Pancreas (tissue), 10 donors: Measurements from ENCODE around the gene CLPTM1L. TPM values are rescaled to one million over a fixed set of nuclear protein-coding genes. Genes with fewer than 3 reads are reported as not detected.

Experiments
- ATAC-seq, 4 donors: fragments of 200-7000 bp; cut with Tn5 transposase; one replicate each; pipeline versions ENCODE4 v1.8.0 to v1.9.1; 2020; ENCODE audit warnings: mild to moderate bottlenecking in 4 of 4, moderate library complexity in 4 of 4
- DNase-seq, 6 donors: peaks; one replicate each; pipeline ENCODE4 v3.0.0-alpha.2; 2020
- FAIRE-seq: peaks from 2 replicates; lab custom pipeline; 2012; peaks lifted over from hg19 to GRCh38; lab: Jason Lieb, UNC
- H3K27ac ChIP-seq, 4 donors: fragments of 200-600 bp; sonication (generic); 1 replicate in 3 of 4; 2 replicates in 1 of 4; pipeline versions ENCODE4 v1.5.0 to v1.8.0; 2020
- H3K27me3 ChIP-seq, 4 donors: fragments of 200-600 bp; one replicate each; pipeline ENCODE4 v1.8.0; 2021
- H3K36me3 ChIP-seq, 3 donors: fragments of 200-600 bp; sonication (generic) in 1 of 3; one replicate each; pipeline versions ENCODE4 v1.5.0 to v1.8.0; 2020 to 2021
- H3K4me1 ChIP-seq, 3 donors: fragments of 200-600 bp; one replicate each; pipeline ENCODE4 v1.8.0; 2021
- H3K4me3 ChIP-seq, 4 donors: fragments of 200-600 bp; sonication (generic) in 2 of 4; one replicate each; pipeline versions ENCODE4 v1.5.0 to v1.8.0; 2020 to 2021
- H3K9me3 ChIP-seq, 4 donors: fragments of 200-600 bp; one replicate each; pipeline ENCODE4 v1.8.0; 2021
- WGBS, 2 donors: extraction: QIAGEN DNeasy Blood & Tissue Kit; methylation state at CpG; one replicate each; pipeline ENCODE4 v1.1.7; 2013; 5-methylcytosine and 5-hydroxymethylcytosine counted together
- intact Hi-C, 3 donors: fragments of 100-400 bp; cut with DNase I; formaldehyde crosslinking; loops; one replicate each; pipeline versions ENCODE4 v1.11.1 to v1.14.2; 2022
- polyA plus RNA-seq, 2 donors: library from polyadenylated mRNA; stranded (reverse); fragments of 200-250 nt; gene quantifications; one replicate each; pipeline ENCODE4 v1.2.3, GENCODE V29; 2013
- total RNA-seq, 6 donors: library from RNA; stranded (reverse); fragmentation: NEBNext Ultra II Directional in 4 of 6; extraction: Animal tissue kit (Norgen Biotek cat#: 25700) in 4 of 6; gene quantifications; one replicate each; pipeline versions ENCODE4 v1.2.1 to v1.2.4, GENCODE V29; 2021 to 2023
- TF ChIP-seq, protein P1 (sequence below), 4 donors: fragments of 200-600 bp; sonication (generic) in 3 of 4; IDR thresholded peaks; one replicate each; pipeline versions ENCODE4 v1.5.0 to v1.8.0; 2021; ENCODE audit warnings: antibody characterized with exemption in 4 of 4
- donor health status: healthy with polysubstance abuse.
- donor health status: DM: no; HTN: no; CAD: no; lungs with moderate emphysema.
- donor health status: DM: no; HTN: no; CAD: no.
- donor health status: control.
- donor health status: control.
- donor health status: Bipolar disorder and iron deficiency.
- donor health status: DM: yes; HTN: yes; CAD: no.
- donor health status: DM: no; HTN: no; CAD: no.
- donor health status: DM: no; HTN: no; CAD: no.
- donor health status: DM: yes; HTN: yes; CAD: no.

The CLPTM1L gene
- total and polyA plus RNA-seq, 8 donors, result 39.5 to 63.0 (median 53.2) TPM

DNA sequence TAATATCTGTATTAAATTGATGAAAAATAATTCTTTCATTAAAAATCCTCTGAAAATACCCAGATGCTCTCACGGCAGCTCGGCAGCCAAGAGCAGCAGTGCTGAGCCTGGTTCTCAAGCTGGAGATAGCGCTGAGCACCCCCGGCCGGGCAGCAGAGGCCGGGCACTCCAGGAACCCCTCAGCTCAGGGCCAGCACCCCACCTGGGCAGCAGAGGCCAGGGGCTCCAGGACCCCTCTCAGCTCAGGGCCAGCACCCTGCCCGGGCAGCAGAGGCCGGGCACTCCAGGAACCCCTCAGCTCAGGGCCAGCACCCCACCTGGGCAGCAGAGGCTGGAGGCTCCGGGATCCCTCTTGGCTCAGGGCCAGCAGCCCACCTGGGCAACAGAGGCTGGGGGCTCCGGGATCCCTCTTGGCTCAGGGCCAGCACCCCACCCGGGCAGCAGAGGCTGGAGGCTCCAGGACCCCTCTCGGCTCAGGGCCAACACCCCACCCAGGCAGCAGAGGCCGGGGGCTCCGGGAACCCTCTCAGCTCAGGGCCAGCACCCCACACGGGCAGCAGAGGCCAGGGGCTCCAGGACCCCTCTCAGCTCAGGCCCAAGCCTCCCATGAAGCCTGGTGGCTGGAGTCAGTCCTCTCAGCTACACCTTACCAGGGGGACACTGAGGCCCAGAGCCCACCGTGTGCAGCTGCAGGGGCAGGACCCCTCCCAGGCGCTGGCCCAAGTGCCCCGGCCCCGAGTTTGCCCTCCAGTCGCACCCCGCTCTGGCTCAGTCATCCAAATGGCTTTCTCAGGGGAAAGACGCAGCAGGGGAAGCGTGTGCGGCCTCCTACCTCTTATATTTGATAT, 21.7 kb downstream of the CLPTM1L start:
- no peaks in the 10 kb centered on the region for H3K9me3 ChIP-seq
- no peaks in the 10 kb centered on the region for H3K27me3 ChIP-seq
- no peak overlapping the region for H3K27ac ChIP-seq
- peak in 5 of 6 donors; percentile 7 to 72 (median 29) for DNase-seq
- WGBS, 2 donors, result 89 to 91% methylated on average over 22 to 24 of the region's 24 CpGs
- ATAC-seq, result no peak
- FAIRE-seq, result no peak
- TF ChIP-seq, protein P1, sequence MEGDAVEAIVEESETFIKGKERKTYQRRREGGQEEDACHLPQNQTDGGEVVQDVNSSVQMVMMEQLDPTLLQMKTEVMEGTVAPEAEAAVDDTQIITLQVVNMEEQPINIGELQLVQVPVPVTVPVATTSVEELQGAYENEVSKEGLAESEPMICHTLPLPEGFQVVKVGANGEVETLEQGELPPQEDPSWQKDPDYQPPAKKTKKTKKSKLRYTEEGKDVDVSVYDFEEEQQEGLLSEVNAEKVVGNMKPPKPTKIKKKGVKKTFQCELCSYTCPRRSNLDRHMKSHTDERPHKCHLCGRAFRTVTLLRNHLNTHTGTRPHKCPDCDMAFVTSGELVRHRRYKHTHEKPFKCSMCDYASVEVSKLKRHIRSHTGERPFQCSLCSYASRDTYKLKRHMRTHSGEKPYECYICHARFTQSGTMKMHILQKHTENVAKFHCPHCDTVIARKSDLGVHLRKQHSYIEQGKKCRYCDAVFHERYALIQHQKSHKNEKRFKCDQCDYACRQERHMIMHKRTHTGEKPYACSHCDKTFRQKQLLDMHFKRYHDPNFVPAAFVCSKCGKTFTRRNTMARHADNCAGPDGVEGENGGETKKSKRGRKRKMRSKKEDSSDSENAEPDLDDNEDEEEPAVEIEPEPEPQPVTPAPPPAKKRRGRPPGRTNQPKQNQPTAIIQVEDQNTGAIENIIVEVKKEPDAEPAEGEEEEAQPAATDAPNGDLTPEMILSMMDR (IDR thresholded peaks at IDR 0.05), result no peak
- intact Hi-C loops, result no loop called here
- H3K4me3 ChIP-seq, result no peak overlapping the region
- H3K36me3 ChIP-seq, result peaks cover 0 to 62% (median 27%) of the 10 kb centered on the region in 3 donors
- no peaks in the 10 kb centered on the region for H3K4me1 ChIP-seq

DNA sequence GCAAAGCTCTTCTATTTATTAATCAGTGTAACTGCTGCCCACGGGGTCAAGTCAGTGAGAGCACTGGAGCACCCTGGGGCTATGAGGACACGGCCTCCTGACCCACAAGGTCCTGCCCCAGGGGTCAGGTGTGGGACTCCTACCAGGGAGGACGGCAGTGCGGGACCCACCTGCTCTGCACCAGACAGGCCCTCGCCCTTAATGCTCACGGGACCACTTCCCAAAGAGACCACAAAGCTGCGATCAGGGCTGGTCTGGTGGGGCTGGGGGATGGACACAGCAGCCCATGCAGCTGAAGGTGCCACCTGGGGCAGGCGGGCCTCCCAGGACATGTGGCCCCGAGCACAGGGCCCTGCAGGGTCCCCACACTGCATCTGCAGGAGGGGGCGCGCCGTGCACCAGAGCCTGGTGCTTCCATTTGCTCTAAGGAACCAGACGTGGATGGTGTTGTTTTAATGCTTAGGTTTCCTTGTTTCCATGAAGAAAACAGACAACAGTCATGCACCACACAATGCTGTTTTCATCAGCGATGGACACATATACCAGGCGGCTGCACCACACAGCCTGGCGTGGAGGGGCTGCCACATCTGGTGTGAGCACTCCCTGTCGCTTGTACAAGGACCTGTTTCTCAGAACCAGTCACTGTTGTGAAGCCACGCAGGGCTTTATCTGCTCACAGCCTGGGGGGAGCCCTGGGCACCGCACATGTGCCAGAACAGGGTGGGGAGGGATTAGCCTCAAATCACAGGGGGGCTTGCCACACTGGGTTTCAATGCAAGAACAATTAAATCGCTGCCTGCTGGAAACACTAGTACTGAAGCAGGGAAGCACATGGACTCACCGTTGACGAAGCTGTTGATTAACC, 22.6 kb downstream of the CLPTM1L start:
- intact Hi-C loops, result no loop called here
- Histone ChIP-seq H3K9me3 (no peaks in the 10 kb centered on the region), H3K4me3 (no peak overlapping the region), H3K36me3 (peaks cover 0 to 65% (median 27%) of the 10 kb centered on the region in 3 donors), H3K27ac (no peak overlapping the region), H3K27me3 (no peaks in the 10 kb centered on the region), H3K4me1 (no peaks in the 10 kb centered on the region)
- peak in 3 of 6 donors; percentile 7 to 55 (median 9) for DNase-seq
- TF ChIP-seq, protein P1 (IDR thresholded peaks at IDR 0.05), result no peak
- ATAC-seq, result no peak
- WGBS, 2 donors, result 94% methylated on average over 22 of the region's 22 CpGs
- no peak for FAIRE-seq

DNA sequence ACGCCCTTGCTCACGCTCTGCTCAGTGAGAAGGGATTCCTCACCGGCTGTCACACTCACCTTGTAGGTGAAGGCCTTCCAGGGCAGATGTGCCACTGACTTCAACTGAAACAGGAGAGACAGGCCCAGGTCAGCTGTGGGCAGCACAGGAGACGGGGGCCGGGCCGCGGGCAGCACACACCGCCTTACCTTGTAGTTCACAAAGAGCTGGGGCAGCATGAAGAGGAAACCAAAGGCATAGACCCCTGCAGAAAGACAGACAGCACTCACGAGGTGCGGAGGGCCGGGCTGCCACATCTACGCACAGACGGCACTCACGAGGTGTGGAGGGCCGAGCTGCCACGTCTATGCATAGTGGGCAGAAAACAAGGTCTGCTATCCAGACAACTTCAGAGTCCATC, 23.3 kb downstream of the CLPTM1L start:
- H3K36me3 ChIP-seq, result peaks cover 0 to 65% (median 27%) of the 10 kb centered on the region in 3 donors
- DNase-seq, result peak in 3 of 6 donors; percentile 6 to 35 (median 8)
- TF ChIP-seq, protein P1 (IDR thresholded peaks at IDR 0.05), result no peak

DNA sequence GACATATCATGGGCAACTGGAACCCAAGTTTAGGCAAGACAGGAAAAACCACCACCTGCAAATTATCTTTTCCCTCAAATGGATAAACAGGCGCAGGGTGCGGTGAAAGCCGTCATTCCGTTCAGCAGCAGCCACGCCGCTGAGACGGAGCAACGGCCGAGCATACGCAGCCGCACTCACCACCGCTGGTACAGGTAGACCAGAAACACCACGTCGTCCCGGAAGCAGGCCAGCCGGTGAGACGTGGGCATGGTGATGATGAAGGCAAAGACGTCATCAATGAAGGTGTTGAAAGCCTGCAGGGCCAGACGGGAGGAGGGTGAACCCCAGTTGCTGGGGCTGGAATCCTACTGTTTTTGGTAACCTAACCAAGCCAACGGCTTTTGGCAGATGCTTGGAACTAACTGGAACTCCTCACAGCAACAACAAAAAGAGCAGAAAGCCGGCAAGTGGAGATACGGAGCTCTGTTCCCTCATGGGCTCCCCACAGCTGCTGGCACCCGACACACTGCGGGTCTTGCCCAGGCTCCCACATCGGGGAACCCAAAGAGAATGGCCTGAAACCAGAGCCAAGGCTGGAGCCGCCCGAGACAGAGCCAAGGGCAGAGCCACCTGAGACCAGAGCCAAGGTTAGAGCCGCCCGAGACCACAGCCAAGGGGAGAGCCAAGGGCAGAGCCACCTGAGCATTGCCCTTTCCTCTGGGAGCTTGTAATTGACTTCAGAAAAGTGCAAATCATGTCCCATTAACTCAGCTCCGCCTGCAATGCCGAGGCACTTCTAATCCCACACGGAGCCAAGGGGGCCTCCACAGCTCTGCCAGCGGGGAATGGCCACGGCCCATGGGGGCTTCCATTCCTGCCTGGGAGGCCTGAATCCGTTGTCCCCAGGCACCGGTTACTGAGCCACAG, 24.2 kb downstream of the CLPTM1L start:
- peaks cover 0 to 63% (median 27%) of the 10 kb centered on the region in 3 donors for H3K36me3 ChIP-seq
- 89 to 91% methylated on average over 36 of the region's 36 CpGs for WGBS, 2 donors

More for the DNA sequence above, 23.3 kb downstream of the CLPTM1L start:
- H3K27me3 ChIP-seq, result no peaks in the 10 kb centered on the region
- H3K4me3 ChIP-seq, result no peak overlapping the region
- intact Hi-C loops, result no loop called here
- 93 to 94% methylated on average over 16 of the region's 16 CpGs for WGBS, 2 donors
- no peaks in the 10 kb centered on the region for H3K9me3 ChIP-seq
- H3K27ac ChIP-seq, result no peak overlapping the region
- no peak for FAIRE-seq
- H3K4me1 ChIP-seq, result peaks cover under 1 to 2% (median 2%) of the 10 kb centered on the region in 3 donors
- no peak for ATAC-seq

More for the DNA sequence above, 24.2 kb downstream of the CLPTM1L start:
- H3K4me3 ChIP-seq, result no peak overlapping the region
- no peaks in the 10 kb centered on the region for H3K9me3 ChIP-seq
- no peak for FAIRE-seq
- H3K27me3 ChIP-seq, result no peaks in the 10 kb centered on the region
- DNase-seq, result peak in 2 of 6 donors; percentile 8 to 13
- H3K4me1 ChIP-seq, result peaks cover 7 to 8% (median 8%) of the 10 kb centered on the region in 3 donors
- H3K27ac ChIP-seq, result no peak overlapping the region
- TF ChIP-seq, protein P1 (IDR thresholded peaks at IDR 0.05), result no peak
- intact Hi-C loops, result no loop called here
- ATAC-seq, result no peak
